DMS79 (cell line): ENCODE results near the gene FOSL1.
A peak's percentile ranks its signal among the peaks of the same experiment; 100 is the strongest.

Experiments used
- DNase-seq: peaks from one replicate; lab custom pipeline; 2025; lab: John Stamatoyannopoulos, UW

Gene FOSL1

DNA sequence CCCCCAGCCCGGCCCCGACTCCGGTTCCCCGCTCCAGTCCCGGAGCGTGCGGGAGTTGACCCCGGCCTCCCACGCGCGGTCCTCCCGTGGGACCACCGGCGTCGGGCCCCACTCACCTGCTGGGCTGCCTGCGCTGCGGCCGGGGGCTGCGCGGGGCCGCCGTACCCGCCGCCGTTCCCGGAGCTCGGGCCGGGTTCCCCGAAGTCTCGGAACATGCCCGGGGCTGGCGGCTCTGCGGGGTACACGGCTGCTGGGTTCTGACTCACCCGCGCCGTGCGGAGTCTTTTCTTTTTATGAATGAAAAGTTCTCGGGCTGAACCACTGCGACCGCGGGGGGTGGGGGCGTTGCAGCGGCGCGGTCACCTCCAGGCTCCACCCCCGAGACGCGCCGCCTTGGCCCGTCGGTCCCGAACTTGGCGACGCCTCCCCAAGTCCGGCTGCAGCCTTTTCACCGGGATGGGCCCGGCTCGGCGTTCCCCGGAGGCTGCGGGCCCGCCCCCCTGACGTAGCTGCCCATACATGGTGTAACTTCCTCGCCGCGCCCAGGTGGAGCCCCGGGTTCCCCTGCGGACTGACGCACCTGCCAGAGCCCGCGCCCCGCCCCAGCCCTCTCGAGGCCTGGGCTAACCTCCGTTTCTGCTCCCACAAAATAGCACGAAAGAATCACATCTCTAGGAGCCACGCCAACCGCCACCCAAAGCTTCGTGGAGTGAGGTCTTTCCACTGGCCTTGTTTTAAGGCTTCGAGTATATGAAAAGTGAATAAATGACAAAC lies at the start of gene FOSL1:
Gene FOSL1, minus strand, starts transcription at position 264 of the 774 bp plus-strand sequence. Its CDS starts 49 bp downstream, at position 215.
- DNase-seq = peak; percentile 56

DNA sequence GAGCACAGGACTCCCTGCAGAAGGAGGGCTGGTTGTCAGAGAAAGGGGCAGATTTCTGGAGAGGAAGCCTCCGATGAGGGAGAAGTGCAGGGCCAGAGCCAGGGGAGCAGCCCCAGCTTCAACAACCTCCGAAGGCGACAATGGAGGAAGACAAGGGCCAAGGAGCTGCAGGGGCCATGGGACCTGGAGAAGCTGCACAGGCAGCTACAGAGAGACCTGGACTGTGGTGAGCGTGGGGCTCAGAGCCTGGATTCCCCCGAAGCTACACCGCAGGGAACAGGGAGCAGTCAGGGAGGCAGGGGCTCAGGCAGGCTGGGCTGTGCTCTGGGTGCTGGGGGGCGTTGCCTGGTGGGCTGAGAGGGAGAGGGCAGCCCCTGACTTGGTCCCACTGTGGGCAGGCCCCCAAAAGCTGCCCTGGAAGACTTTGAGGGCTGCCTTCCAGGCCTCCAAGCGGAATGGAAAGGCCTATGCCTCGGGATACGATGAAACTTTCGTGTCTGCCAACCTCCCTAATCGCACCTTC lies 47.5 kb upstream of the FOSL1 start:
- DNase-seq = no peak

DNA sequence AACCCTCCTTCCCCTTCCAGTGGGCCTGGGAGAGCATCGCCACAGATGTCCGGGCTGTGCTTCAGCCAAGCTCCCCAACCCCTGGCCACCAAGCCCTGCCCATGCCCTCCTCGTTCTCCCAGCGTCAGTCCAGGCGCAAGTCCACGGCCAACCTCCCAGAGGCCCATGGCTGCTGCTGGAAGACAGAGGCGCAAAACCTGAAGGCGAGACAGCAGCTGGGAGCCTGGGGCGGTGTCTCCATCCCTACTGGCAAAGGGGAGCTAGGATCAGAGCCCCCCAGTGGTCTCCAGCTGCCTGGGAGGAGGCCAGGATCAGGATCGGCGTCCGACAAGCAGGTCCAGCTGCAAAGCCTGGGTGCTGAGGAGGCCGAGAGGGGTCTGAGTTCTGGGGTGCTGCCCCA lies 46.9 kb upstream of the FOSL1 start:
- DNase-seq = no peak

DNA sequence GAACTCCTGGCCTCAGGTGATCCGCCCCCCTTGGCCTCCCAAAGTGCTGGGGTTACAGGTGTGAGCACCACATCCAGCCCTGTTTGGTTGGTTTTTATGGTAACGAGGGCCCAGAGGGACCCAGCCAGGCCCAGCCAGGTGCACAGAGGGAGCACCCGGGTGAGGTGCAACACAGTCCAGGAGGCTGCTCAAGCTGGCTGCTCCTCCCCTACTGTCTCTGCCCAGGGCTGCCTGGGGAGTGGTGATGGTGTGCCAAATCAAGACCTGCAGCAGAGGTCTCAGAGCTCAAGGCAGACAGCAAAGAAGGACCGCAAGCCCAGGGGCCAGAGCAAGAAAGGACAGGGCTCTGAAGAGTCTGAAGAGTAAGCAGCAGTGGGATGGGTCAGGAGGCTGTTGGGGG lies 46.5 kb upstream of the FOSL1 start:
- DNase-seq = no peak

DNA sequence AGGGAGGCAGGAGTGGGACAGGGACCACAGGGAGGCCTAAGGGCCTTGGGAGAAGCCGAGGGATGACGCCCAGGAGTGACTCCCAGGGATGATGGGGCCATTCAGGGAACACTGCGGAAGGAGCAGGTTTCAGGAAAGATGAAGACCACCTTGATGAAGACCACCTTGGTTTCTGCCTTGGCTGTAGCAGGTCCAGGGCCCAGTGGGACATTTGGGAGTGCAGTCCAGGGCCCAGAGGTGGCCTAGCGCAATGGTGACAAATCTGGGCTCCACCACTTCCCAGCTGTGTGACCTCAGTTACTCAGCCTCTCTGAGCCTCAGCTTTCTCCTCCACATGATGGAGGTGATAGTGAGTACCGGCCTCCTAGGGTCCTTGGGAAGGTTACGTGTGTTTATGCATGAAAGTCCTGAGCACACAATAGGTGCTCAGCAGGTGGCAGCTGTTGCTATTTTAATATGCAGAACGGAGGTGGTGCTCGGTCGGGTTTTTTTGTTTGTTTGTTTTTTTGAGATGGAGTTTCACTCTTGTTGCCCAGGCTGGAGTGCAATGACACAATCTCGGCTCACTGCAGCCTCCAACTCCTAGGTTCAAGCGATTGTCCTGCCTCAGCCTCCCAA lies 45.9 kb upstream of the FOSL1 start:
- DNase-seq = no peak

DNA sequence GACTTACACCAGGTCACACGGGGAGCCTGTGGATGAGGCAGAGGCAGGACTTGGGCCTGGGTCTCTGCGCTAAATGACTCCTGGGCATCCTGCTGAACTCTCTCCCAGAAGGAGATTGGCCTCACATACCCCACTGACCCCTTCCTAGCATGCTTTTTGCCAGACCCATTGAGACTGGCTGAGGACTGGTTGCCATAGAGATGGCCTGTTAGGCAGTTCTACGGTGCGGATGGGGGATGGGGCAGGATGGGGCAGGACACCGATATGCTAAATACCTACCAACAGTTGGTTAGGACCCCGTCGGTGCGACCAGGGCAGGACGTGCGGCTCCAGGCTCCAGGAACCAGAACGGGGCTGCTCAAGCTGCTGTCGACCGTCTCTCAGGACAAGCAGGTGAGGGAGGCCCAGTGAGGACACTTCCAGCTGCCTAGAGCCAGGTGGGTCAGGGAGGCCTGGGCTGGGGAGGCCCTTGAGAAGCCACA lies 45.3 kb upstream of the FOSL1 start, which contains the start of gene TSGA10IP:
Gene TSGA10IP, plus strand, starts transcription at position 51 of the 482 bp plus-strand sequence. Its CDS starts 196 bp downstream, at position 247.
- no peak for DNase-seq

DNA sequence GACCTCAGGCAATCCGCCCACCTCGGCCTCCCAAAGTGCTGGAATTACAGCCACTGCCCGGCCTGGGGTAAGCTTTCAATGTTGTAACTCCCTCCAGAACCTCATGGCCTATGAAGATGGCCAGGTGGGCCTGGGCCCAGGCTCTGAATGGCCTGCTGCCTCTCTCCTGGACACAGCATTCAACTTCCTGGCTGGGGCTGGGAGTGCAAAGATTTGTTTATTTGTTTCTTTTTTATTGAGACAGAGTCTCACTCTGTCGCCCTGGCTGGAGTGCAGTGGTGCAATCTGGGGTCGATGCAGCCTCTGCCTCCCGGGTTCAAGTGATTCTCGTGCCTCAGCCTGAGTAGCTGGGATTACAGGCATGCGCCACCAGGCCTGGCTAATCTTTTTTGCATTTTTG lies 44.6 kb upstream of the FOSL1 start:
- no peak for DNase-seq

DNA sequence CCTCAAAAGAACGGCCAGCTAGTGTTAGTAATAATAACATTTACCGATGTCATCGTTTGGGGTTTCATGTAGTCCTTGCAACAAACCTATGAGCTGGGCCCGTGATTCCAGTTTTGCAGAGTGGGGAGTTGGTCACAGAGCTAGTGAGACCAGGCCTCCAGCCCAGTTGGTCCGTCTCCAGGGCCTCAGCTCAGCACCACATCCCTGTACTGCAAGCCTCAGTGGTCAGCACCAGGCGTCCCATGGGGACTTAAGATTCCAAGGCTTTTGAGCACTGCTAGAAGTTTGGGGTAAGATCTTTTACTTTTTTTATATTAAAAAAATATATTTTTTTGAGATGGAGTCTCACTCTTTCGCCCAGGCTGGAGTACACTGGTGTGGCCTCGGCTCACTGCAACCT lies 44.0 kb upstream of the FOSL1 start:
- DNase-seq = no peak

DNA sequence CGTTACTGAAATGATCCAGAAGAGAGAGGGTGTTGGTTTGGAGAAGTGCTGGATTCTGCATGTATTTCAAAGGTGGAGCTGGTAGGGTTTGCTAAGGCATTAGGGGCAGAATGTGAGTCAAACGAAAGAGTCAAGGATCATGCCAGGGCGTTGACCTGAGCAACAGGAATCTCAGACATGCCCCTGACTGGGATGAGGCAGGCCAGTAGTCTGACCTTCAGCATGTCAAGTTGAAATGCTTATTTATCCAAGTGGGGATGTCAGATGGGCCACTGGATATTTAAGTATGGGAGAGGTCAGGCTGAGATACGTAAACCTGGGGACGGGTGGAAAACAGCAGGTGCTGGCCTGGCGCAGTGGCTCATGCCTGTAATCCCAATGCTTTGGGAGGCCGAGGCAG lies 42.3 kb upstream of the FOSL1 start:
- no peak for DNase-seq

DNA sequence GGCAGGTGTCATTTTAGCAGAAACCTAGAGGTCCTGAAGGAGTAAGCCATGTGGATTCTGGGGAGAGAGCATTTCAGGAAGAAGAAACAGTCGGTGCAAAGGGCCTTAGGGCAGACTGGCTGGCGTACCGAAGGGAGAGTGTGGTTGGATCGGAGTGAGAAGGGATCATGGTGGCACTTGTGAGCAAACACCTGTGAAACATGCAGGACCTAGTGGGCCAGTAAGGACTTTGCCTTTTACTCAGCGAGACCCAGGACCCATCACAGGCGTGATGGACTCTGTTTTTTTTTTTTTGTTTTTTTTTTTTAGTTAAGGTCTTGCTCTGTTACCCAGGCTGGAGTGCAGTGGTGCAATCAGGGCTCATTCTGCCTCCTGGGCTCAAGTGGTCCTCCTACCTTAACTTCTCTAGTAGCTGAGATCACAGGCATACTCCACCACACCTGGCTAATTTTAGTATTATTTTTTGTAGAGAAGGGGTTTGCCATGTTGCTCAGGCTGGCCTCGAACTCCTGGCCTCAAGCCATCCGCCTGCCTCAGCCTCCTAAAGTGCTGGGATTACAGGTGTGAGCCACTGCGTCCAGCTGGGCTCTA lies 41.6 kb upstream of the FOSL1 start:
- no peak for DNase-seq

DNA sequence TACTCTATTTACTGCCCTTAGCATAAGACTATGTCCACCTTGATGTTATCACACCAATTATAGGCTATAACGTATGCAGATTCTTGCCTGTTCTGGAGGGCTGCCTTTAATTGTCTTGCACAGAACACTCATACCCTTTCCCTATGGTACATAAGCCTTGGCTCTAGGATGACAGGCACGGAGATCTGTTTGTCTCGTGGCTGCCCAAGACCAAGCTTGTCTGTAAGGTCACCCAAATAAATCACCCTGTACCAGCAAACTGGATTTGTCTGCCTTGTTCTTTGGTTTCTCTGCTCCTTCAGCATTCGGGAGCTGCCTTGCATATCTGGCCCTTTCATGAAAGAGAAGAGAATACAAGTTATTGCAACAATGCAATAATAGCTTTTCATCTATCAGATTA lies 37.6 kb upstream of the FOSL1 start:
- no peak for DNase-seq

DNA sequence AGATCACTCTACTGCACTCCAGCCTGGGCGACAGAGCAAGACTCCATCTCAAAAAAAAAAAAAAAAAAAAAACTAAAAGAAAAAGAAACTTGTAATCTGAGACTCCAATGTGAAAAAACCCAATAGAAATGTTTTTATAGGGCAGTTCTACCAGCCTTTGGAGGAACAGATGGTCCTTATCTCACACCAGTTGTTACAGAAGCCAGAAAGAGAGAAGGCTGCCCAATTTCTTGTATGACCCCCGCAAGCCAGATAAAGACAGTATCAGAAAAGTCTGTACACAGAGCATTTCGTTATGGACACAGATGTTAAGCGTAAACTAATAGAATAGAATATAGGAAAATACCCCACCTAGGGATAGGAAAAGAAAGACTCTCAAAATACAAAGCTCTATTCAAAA lies 33.8 kb upstream of the FOSL1 start:
- no peak for DNase-seq

DNA sequence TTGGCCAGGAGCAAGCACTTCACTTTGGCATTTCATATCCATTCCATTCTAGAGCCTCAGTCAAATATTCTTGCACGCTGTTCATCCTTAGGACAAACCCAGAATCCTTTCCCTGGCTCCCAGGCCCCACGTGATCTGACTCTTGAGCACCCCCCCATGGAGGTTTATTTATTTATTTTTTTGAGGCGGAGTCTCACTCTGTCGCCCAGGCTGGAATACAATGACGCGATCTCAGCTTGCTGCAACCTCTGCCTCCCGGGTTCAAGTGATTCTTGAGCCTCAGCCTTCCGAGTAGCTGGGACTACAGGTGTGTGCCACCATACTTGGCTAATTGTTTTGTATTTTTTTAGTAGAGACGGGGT lies 32.4 kb upstream of the FOSL1 start:
- no peak for DNase-seq

DNA sequence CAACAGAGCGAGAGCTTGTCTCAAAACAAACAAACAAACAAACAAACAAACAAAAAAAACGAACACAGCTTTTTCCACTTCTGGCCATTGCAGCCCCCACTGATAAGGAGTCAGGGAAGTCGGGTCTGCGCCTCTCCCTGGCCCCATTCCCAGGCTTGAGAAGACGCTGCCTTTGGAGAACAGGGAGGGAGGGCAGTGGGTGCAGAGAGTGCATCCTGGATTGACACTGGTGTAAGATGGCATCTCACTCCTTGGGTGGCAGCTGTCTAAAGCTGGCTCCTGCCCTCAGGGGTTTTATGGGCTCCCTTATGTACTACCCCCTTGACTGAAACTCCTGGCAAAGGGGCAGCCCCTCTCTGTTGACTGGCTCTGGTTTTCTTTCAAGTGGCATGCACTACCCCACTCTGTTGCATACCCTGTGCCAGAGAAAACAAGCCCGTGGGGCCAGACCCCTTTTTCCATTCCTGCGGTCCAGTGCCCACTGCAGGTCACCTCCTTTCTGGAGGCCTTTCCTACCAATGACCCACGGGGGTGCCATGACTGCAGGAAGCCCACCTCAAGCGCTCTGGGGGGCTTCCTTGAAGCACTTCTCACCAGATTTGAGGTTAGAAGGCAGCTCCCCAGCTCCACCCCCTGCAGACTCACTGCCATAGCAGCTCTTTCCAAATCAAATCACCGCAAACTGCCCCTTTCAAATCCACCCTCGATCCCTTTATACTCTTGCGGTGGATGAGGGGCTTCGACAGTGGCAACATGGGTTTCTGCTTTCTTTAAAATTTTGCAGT lies 31.8 kb upstream of the FOSL1 start:
- DNase-seq = no peak

DNA sequence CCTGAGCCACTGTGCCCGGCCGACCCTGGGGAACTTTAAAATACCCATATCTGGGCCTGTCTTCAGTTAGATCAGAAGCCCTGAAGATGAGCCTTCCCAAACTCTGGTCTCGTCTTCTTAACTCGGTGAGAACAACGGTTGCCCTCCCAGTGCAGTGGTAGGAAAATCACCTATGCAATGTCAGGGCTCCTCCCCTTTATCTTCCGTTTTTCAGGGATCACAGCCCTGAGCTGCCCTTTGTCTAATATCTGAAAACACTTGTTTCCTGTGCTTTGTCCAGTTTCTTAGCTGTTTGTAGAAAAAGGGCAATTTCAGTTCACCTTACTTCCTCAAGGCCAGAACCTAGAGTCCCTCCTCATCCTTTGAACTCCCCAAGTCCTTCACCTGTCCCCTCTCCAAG lies 28.5 kb upstream of the FOSL1 start:
- DNase-seq = no peak

DNA sequence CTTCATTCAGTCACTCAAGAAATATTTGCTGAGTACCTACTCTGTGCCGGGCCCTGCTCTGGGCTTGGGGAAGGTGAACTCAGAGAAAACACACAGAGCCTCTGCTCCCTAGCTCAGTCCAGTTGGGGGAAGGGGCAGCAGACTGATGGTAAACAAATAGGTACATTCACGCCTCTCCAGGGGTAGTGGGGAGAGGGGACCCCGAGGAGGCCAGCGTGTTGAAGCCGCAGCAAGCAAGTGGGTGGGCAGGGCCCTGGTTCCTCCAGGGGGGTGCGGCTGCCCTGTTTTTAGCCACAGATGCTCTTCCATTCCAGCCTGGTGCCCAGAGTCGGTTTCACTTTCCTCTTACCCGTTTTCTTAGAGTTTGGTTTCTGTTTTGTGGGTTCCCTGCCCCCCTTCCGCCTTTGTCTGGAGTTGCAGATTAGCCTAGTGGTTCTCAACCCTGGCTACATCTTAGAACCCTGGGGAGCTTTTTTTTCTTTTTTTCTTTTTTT lies 27.8 kb upstream of the FOSL1 start:
- no peak for DNase-seq

DNA sequence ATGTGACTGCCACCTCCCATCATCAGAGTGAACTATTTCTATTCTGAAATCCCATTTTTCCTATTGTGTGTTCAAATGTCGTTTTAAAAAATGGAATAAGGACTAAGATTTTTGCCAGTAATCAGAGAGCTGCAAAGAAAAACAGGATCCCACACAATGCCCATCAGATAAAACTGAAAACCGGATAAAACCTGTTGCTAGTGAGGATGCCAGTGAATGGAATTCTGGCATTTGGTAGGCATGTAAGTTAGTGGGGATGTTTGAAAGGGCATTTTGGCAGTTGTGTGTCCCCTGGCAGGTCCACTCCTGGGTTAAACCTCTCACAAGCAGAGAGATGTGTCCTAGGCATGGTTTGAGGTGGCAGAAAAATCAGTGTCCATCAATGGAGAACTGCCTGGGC lies 25.2 kb upstream of the FOSL1 start:
- DNase-seq = no peak

DNA sequence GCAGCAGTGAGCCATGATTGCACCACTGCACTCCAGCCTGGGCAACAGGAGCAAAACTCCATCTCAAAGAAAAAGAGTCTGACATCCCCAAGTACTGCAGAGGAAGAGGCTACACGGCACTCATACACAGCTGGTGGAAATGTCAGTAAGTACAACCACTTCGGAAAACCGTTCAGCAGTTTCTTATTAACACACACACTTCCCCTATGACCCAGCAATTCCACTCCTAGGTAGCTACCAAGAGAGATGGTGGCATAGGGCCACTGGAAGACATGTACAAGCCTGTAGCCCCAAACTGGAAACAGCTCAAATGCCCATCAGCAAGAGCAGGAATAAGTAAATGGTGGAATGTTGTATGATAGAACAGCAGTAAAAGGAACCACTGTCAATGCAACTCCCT lies 22.4 kb upstream of the FOSL1 start:
- no peak for DNase-seq

DNA sequence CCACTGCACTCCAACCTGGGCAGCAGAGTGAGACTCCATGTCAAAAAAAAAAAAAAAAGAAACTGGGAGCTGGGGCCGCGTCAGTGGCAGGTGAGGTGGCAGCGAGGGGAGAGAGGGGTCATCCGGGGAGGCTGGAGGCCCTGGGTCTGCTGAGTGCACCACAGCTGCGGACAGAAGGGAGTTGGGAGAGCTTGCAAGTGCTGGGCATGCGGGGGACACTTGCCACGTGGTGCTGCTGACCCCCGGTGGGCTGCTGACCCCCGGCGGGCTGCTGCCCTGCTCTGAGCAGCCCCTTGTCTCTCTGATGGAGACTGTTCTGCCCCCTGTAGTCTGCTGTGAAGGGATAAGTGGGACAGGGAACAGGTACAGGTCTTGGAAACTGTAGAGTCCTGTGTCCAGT lies 21.7 kb upstream of the FOSL1 start:
- no peak for DNase-seq

DNA sequence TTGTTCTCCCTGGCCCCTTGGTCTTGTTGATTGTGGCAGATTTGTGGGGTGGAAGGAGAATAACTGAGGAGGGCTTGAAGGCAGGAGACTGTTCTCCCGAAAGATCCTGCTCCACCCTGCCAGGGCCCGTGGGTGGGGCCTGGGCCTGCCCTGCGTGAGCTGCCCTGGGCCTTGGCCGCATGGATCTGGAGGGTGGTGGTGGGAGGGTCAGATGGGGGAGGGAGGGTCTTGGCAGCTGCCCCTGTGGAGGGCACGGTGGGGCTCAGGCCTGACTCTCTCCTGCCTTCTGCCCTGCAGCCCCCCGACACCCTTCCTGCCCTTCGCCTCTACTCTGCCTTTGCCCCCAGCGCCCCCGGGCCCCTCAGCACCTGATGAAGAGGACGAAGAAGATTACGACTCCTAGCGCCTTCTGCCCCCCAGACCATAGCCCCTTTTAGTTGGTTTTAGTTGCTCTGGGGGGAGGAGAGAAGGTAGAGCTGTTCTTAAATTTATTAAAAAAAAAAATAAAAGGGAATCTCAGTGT lies 20.9 kb upstream of the FOSL1 start:
- no peak for DNase-seq

DNA sequence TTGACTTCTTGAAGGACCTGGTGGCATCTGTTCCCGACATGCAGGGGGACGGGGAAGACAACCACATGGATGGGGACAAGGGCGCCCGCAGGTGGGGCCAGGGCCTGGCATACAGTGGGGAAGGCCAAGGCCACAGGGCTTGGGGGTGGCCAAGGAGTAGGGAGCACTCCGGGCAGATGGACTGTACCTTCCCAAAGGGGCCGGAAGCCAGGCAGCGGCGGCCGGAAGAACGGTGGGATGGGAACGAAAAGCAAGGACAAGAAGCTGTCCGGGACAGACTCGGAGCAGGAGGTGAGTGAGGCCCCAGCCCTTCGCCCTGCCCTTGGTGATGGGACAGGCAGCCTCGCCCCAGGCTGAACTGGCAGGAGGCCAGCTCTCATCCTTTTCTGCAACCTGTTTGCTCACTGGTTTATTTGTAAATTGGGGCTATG lies 20.2 kb upstream of the FOSL1 start:
- DNase-seq = no peak
